Activated T-helper 1 cell treated with anti-CD3 and anti-CD28 coated beads, Interleukin-2, amount 50 U/mL, for 16 hours (primary cell): ENCODE results near the gene CASP8AP2.
"Not testable (repeated sequence)": the region's sequence is repeated elsewhere in the genome, so short reads cannot be mapped to it uniquely, and the experiment has no call there.

Source experiments
- DNase-seq, 2 donors: peaks; one replicate each; pipeline ENCODE4 v3.0.0-alpha.2; 2020; ENCODE audit warnings: low read depth in 1 of 2, low spot score in 1 of 2

The CASP8AP2 gene

DNA sequence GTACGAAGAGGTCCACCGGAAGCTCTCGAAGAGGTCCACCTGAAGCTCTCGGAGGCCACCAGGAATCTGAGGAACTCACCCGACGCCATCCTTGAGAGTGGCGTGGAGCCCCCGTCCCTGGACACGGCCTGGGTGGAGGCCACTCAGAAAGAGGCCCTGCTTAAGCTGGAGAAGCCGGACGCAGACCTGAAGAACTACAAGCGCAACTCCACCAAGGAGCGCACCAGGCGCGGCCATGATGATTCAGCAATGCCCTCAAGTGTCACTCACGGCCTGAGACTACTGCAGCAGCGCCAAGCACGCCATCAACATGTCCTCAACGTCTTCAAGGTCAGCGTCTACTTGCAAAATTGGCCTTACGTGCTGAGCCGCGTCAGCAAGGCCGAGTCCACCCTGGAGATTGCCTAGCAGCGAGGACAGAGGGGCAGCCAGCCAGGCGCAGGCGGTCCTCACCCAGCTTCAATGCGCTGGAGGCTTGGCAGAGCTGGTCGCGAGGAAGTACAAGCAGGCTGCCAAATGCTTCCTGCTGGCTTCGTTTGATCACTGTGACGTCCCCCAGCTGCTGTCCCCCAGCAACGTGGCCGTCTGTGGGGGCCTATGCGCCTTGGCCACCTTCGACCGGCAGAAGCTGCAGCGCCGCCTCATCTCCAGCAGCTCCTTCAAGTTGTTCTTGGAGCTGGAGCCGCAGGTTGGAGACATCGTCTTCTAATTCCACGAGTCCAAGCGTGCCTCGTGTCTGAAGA lies 56.9 kb downstream of the CASP8AP2 start:
- DNase-seq, result no peak

DNA sequence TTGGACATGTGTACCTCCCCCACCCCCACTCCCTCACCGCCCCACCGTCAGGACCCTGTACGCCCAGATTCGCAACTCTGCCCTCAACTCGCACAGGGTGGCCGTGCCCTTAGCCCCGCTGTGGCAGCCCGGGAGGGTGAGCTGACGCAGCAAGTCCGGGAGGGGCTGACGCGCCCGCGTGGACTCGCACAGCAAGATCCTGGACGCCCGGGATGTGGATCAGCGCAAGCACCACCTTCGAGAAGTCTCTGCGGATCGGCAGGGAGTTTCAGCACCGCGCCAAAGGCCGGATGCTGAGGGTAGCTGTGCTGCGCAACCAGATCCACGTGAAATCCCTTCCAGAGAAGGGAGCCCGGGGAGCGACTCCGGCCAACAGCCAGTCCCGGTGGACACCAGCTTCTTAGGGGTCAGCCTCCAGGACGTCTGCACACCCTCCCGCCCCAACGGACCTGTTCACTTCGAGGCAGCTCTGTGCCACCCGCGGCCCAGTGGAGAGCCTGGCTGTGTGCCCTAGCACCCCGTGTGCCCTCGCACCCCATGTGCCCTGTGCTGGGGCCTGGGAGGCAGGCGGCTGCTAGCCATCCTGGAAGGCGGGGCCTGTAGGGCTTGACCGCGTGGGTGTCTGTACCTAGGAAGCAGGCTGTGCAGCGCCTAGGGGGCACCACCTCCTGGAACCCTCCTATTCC lies 57.9 kb downstream of the CASP8AP2 start:
- DNase-seq, result no peak

DNA sequence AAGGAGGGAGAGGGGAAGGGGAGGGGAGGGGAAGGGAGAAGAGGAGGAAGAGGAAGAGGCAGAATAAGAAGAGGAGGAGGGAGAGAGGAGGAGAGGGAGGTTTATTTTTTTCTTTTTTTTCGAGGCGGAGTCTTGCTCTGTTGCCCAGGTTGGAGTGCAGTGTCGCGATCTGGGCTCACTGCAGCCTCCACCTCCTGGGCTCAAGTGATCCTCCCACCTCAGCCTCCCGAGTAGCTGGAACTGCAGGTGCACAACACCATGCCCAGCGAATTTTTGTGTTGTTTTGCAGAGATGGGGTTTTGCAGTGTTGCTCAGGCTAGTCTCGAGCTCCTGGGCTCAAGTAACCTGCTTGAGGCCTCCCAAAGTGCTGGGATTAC lies 58.4 kb downstream of the CASP8AP2 start:
- DNase-seq, result no peak

- no peak for DNase-seq
Observed at GRCh38 chr6:89888871-89889270, 59.2 kb downstream of the CASP8AP2 start.

- DNase-seq, result not testable (repeated sequence)
Observed at GRCh38 chr6:89890845-89891528, 61.3 kb downstream of the CASP8AP2 start.

GRCh38 chr6:89892577-89892976 lies 62.9 kb downstream of the CASP8AP2 start:
- DNase-seq, result not testable (repeated sequence)

- DNase-seq, result no peak
Observed at GRCh38 chr6:89894169-89894568, 64.5 kb downstream of the CASP8AP2 start, which contains the start of gene GJA10. TSS of gene GJA10 (plus strand) at chr6:89894469. CDS start at chr6:89894469, 0 bp downstream.

DNA sequence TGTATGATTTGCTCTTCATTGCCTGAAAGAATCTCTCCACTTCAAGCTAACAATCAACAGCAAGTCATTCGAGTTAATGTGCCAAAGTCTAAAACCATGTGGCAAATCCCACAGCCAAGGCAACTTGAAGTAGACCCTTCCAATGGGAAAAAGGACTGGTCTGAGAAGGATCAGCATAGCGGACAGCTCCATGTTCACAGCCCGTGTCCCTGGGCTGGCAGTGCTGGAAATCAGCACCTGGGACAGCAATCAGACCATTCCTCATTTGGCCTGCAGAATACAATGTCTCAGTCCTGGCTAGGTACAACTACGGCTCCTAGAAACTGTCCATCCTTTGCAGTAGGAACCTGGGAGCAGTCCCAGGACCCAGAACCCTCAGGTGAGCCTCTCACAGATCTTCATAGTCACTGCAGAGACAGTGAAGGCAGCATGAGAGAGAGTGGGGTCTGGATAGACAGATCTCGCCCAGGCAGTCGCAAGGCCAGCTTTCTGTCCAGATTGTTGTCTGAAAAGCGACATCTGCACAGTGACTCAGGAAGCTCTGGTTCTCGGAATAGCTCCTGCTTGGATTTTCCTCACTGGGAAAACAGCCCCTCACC lies 65.7 kb downstream of the CASP8AP2 start:
- DNase-seq, result no peak

- DNase-seq, result not testable (repeated sequence)
Observed at GRCh38 chr6:89910001-89910901, 80.6 kb downstream of the CASP8AP2 start.

DNA sequence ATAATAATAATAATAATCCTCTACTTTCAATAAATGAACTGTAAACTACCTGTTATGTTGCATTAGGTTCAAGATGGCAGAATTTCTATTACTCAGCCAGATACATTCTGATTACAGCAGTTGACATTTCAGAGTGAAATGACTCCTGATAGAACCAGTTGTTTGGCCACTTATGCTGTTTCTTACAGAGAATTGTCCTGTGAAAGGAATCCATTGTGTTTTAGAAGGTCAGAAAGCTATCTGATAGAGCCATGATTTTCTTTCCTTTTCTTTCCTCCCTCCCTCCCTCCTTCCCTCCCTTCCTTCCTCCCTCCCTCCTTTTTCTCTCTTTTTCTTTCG lies 81.2 kb downstream of the CASP8AP2 start:
- no peak for DNase-seq

DNA sequence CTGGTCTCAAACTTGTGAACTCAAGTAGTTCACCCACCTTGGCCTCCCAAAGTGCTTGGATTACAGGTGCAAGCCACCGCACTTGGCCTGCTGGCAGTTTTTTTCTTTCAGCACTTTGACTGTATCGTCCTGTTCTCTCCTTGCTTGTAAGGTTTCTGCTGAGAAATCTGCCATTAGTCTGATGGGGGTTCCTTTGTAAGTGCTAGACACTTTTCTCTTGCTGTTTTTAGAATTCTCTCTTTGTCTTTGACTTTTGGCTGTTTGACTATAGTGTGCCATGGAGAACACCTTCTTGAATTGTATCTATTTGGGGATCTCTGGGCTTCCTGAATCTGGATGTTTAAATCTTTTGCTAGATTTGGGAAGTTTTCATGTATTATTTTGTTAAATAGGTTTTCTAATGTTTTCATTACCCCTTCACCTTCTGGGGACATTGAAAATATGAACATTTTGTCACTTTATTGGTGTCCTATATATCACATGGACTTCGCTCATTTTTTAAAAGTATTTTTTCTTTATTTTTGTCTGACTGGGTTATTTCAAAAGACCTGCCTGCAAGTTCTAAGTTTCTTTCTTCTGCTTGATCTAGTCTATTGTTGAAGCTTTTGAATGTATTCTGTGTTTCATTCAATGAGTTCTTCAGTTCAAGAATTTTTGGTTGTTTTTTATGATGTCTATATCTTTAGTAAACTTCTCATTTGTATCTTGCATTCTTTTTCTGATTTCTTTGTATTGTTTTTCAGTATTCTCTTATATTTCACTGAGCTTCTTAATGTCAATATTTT lies 86.6 kb downstream of the CASP8AP2 start:
- DNase-seq, result no peak

- no peak for DNase-seq
Observed at GRCh38 chr6:89917216-89917615, 87.5 kb downstream of the CASP8AP2 start.

GRCh38 chr6:89917801-89918366 lies 88.2 kb downstream of the CASP8AP2 start:
- DNase-seq, result no peak
